ENCODE data around the gene ITK.

Gene ITK

DNA sequence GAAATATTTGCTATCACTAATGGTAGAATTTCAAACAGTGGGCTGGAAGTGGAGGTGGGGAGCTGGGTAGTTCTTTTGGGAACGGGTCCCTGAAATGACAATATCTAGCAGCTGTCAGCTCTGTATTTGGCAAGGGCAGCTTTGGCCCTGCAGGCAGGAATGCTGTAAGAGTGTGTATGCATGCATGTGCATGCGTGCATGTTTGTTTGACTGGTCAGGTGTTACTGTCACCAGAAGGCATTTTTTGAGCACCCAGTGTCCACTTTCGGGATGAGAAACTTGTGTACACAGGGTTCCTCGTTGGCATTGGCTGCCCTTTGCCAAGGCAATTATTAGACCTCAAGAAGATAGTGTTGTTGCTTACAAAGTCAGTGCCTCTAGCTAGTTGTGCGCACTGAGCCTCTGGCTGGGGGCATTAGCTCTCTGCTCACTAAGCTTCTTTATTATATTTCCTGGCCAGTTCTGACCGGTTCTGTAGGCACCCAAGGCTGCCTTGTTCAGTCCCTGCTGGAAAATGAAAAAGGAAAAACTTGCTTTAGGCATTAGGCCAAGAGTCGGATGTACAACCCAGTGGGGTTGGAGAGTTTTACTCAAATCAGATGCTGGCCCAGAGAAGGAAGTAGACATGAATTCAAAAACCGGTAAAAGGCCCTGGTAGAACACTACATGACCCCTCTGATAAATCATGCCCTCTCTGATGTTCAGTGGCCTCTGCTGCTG is 87.3 kb downstream of the ITK start:
- Mint-ChIP-seq H3K27me3 (no peaks in the 10 kb centered on the region), H3K4me1 (peaks cover 82% of the 10 kb centered on the region), H3K9me3 (no peaks in the 10 kb centered on the region), H3K4me3 (peak overlapping the region; percentile 93), H3K27ac (peak overlapping the region; percentile 96), H3K36me3 (peaks cover 43% of the 10 kb centered on the region)
- no peak for ATAC-seq

DNA sequence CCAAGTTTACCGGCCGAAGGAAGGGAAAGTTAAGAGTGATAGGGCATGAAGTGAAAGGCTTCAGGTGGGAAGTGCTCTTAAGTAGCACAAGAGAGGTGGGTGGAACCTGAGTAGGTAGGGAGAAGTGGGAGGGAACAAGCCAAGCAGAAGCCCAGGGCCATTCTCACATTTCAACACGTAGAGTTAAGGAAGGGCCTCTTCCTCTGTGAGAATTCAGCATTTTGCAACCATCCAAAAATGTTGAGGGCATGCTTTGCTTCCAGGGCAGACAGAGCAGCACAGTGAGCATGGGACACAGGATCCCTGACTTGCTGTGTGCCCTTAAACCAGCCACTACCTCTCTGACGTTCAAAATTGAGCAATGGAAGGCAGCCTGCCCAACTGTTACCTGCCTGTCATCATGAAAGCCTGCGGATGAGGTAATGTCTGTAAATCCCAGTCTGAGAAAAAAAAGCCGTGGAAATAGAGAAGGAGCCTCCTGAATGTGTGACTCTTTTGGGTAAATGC is 88.6 kb downstream of the ITK start:
- H3K4me3 Mint-ChIP-seq: peak overlapping the region; percentile 69
- peaks cover 83% of the 10 kb centered on the region for H3K4me1 Mint-ChIP-seq
- no peaks in the 10 kb centered on the region for H3K9me3 Mint-ChIP-seq
- peaks cover 54% of the 10 kb centered on the region for H3K36me3 Mint-ChIP-seq
- H3K27me3 Mint-ChIP-seq: no peaks in the 10 kb centered on the region
- H3K27ac Mint-ChIP-seq: peak overlapping the region; percentile 96
- no peak for ATAC-seq

DNA sequence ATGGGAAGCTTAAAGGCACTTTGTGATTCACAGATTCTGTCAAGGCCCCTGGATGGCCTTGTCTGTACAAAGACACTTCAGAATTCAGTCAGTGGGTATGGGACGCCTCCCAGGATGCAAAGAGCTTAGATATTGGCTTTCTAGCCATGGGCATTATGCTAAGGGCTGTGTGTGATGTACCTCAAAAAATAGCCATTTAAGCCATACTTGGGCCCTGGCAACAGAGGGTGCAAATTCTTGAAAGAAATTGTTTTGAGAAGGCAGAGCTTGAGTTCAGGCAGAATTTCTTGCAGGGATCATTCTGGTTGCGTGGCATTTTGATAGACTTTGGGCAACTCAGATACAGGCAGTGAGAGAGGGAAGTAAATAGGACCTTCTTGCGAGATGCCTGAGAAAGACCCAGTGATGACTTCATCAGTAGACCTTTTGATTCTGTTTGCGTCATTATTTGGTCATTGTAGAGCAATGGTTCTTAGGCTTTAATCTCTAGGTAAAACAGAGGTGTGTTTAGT is 89.2 kb downstream of the ITK start:
- Mint-ChIP-seq H3K4me1 (peaks cover 82% of the 10 kb centered on the region), H3K27me3 (no peaks in the 10 kb centered on the region), H3K9me3 (no peaks in the 10 kb centered on the region), H3K36me3 (peaks cover 54% of the 10 kb centered on the region), H3K27ac (peak overlapping the region; percentile 96), H3K4me3 (peak overlapping the region; percentile 69)
- ATAC-seq: no peak

DNA sequence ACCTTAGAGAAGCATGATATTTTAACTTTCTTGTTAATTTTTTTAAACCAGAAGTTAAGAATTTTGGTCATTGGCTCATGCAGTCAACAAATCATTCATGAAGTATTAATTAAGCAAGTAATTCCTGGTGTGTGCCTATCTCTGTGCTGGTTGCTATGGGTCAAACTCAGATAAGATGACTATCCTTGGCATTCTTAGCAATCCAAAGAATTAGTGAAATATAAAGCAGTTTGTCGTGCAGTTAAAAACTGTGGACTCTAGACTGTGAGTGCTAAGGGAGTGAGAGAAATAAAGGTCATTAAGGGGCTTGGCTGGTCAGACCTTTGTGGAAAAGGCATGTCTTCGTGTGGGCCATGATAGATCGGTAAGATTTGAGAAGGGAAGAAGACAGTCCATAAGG is 90.1 kb downstream of the ITK start:
- H3K4me1 Mint-ChIP-seq: peaks cover 75% of the 10 kb centered on the region
- H3K4me3 Mint-ChIP-seq: peak overlapping the region; percentile 69
- H3K9me3 Mint-ChIP-seq: no peaks in the 10 kb centered on the region
- H3K36me3 Mint-ChIP-seq: peaks cover 54% of the 10 kb centered on the region
- H3K27me3 Mint-ChIP-seq: no peaks in the 10 kb centered on the region
- ATAC-seq: no peak
- H3K27ac Mint-ChIP-seq: peak overlapping the region; percentile 96

DNA sequence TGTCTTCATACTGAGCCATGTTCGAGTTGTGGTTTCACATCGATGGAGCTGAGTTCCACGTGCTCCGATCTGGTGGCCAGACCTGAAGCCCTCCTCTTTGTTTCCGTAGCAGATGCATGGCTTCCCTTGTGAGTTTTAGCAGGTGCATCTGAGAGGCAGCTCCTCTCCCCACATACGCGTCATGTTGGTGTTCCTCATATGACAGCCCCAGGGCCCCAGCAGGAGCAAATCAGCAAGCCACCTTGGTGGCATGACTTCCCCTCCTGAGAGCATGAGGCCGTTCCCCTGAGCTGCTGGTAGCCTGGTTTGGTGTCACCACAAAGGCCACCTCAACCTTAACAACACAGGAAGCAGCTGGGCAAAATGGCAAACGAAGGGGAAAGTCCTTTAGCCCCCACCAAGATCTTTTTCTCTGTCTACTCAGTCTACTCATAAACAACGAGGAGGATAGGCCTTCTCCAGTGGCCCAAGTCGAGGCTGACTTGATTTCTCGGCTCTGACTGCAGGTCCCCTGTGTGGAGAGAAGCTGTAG is 91.2 kb downstream of the ITK start:
- ATAC-seq: peak; percentile 98
- Mint-ChIP-seq H3K27me3 (no peaks in the 10 kb centered on the region), H3K9me3 (no peaks in the 10 kb centered on the region), H3K36me3 (peaks cover 54% of the 10 kb centered on the region), H3K4me3 (peak overlapping the region; percentile 69), H3K27ac (peak overlapping the region; percentile 96), H3K4me1 (peaks cover 85% of the 10 kb centered on the region)

DNA sequence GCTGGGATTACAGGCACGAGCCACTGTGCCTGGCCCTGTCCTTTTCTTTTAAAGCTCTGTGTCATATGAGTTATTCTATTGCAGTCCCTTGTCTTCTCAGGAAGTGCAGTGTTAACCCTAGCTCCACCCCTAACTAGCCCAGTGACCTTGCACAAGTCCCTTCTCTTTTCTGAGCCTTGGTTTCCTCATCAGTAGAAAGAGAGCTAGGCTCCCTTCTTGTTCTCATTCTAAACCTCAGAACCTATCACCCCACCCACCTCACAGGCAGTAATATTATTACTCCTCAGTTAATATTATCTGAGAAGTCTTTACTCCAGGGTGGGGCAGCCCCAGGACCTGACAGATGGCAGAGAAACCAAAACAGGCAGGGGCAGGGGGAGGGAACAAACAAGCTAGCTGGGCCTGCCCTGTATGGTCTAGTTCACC is 92.5 kb downstream of the ITK start:
- H3K4me1 Mint-ChIP-seq: peaks cover 85% of the 10 kb centered on the region
- peak overlapping the region; percentile 96 for H3K27ac Mint-ChIP-seq
- no peaks in the 10 kb centered on the region for H3K27me3 Mint-ChIP-seq
- peak overlapping the region; percentile 72 for H3K4me3 Mint-ChIP-seq
- H3K36me3 Mint-ChIP-seq: peaks cover 55% of the 10 kb centered on the region
- no peaks in the 10 kb centered on the region for H3K9me3 Mint-ChIP-seq
- peak; percentile 53 for ATAC-seq

DNA sequence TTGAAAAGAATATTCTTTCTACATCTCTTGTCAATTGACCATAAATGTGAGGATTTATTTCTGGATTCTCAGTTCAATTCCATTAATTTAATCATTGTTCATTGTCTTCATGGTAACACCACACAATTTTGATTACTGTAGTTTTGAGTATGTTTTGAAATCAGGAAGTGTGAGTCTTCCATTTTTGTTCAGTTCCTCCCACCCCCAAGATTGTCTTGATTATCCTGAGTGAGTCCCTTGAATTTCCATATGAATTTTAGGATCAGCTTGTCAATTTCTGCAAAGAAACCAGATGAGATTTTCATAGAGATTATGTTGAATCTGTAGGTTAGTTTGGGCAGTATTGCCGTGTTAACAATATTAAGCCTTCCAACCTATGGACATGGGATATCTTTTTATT is 94.8 kb downstream of the ITK start:
- H3K36me3 Mint-ChIP-seq: peaks cover 34% of the 10 kb centered on the region

DNA sequence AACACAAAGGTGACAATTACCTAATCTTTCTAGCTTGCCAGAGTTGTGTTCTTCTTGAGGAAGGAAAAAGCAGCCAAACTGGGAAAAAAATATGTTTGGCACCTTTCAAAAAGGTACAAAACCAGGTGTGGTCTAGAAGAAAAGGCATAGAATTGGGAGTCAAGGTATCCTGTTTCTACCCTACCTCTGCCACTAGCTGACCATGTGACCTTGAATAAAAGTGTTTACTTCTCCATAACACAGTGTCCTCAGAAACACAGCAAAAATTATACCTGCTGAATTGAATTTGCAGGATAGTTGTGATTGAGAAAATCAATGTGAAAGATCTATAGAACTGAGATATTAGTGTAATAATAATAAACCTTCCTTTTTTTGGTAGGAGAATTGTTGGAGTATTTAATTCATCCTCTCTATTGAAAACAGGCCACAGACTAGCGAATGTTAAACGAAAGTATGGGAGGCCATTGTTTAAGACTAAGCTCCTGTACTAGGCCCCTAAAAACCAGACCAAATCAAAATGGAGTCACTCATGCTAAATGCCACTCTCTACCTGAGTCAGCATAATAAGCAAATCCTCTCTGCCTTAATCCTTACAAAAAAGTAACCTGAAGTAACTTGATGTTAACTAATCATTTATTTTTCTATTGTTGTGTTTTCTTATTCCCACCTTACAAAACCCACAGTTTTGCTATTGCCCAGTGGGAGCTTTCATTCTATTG is 97.8 kb downstream of the ITK start:
- peaks cover 75% of the 10 kb centered on the region for H3K4me1 Mint-ChIP-seq
- ATAC-seq: no peak
- no peak overlapping the region for H3K4me3 Mint-ChIP-seq
- peaks cover 31% of the 10 kb centered on the region for H3K36me3 Mint-ChIP-seq
- H3K27me3 Mint-ChIP-seq: no peaks in the 10 kb centered on the region
- H3K27ac Mint-ChIP-seq: no peak overlapping the region
- H3K9me3 Mint-ChIP-seq: no peaks in the 10 kb centered on the region

More for the DNA sequence above, 94.8 kb downstream of the ITK start:
- H3K27me3 Mint-ChIP-seq: no peaks in the 10 kb centered on the region
- no peak overlapping the region for H3K4me3 Mint-ChIP-seq
- H3K4me1 Mint-ChIP-seq: peaks cover 75% of the 10 kb centered on the region
- H3K27ac Mint-ChIP-seq: no peak overlapping the region
- ATAC-seq: no peak
- no peaks in the 10 kb centered on the region for H3K9me3 Mint-ChIP-seq

DNA sequence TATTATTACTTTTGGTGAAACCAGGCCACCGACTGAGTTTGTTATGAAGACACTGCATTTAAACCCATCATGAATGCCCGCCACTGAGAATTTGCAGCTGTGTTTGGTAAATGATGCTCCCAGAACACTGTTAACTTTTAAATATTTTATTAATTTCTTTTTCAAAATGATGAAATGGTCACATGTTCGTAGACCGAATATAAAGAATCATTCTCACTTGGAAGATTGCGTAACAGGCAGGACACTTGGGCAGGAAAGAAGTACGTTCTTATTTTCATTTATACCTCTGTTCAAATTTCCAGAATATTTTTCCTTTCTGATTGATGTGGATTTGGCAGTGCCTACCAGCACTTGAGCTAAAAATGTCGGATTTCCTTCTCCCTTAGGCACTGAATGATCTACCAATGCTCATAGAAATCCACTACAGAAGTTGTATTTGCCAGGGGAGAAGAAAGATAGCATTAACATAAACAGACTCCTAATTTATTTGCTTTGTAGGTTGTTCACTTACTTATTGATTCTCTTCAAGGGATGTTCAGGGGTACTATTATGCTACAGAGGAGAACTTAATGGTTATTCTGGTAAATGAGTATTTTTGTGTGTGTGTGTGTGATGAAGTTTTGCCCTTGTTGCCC is 99.1 kb downstream of the ITK start:
- Mint-ChIP-seq H3K36me3 (peaks cover 26% of the 10 kb centered on the region), H3K27ac (peak overlapping the region; percentile 25), H3K4me3 (no peak overlapping the region), H3K9me3 (no peaks in the 10 kb centered on the region), H3K27me3 (no peaks in the 10 kb centered on the region), H3K4me1 (peaks cover 77% of the 10 kb centered on the region)
- no peak for ATAC-seq

DNA sequence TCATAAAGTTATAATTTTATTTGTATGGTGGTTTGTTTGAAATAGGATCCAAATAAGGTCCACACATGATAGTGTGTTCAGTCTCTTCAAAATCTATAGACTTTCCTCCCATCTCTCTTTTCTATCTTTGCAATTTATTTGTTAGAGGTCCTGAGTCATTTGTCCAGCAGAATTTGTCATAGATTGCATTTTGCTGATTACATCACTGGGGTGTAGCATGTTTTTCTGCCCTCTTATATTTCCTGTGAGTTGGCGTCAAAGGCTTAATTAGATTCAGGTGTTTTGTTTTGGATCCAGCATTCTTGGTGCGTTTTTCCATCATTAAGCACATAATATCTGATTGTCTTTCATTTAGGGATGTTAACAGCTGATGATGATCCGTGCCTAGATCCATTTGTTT is 100.3 kb downstream of the ITK start:
- H3K27me3 Mint-ChIP-seq: no peaks in the 10 kb centered on the region
- no peaks in the 10 kb centered on the region for H3K9me3 Mint-ChIP-seq
- H3K4me1 Mint-ChIP-seq: peaks cover 84% of the 10 kb centered on the region
- peaks cover 35% of the 10 kb centered on the region for H3K36me3 Mint-ChIP-seq
- peak overlapping the region; percentile 25 for H3K27ac Mint-ChIP-seq
- no peak overlapping the region for H3K4me3 Mint-ChIP-seq
- no peak for ATAC-seq

DNA sequence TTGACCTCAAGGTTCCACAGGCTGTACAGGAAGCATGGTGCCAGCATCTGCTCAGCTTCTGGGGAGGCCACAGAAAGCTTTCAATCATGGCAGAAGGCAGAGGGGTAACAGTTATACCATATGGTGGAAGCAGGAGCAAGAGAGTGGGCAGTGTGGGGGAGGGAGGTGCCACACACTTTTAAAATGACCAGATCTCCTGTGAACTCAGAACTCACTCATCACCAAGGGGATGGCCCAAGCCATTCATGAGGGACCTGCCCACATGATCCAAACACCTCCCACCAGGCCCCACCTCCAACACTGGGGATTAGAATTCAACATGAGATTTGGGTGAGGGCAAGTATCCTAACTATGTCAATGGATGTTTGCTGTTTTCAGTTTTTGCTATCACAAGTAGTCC is 101.5 kb downstream of the ITK start:
- Mint-ChIP-seq H3K4me1 (peaks cover 72% of the 10 kb centered on the region), H3K9me3 (no peaks in the 10 kb centered on the region), H3K4me3 (no peak overlapping the region), H3K36me3 (peaks cover 40% of the 10 kb centered on the region), H3K27ac (peak overlapping the region; percentile 25), H3K27me3 (no peaks in the 10 kb centered on the region)
- ATAC-seq: no peak

DNA sequence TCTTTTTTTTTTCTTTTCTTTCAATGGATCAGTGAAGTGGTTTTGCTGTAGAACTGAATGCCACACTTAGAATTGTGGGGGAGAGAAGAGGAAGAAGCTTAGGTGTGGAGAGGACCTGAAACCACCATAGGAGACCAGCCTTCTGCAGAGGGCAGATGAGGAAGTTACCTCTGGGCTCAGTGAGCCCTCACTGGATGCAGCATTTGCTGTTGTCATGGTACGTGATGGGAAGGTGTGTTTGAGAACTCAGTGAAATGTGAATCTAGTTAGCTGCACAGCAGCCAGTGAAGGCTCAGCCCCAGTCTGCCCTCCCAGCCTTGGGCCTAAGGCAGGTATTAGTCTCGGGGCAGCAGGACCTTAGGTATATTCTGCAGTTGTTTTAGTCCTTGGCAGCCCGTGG is 102.8 kb downstream of the ITK start:
- Mint-ChIP-seq H3K27me3 (no peaks in the 10 kb centered on the region), H3K4me1 (peaks cover 62% of the 10 kb centered on the region), H3K27ac (peak overlapping the region; percentile 25), H3K4me3 (peak overlapping the region; percentile 10), H3K9me3 (no peaks in the 10 kb centered on the region), H3K36me3 (peaks cover 49% of the 10 kb centered on the region)
- peak; percentile 100 for ATAC-seq

DNA sequence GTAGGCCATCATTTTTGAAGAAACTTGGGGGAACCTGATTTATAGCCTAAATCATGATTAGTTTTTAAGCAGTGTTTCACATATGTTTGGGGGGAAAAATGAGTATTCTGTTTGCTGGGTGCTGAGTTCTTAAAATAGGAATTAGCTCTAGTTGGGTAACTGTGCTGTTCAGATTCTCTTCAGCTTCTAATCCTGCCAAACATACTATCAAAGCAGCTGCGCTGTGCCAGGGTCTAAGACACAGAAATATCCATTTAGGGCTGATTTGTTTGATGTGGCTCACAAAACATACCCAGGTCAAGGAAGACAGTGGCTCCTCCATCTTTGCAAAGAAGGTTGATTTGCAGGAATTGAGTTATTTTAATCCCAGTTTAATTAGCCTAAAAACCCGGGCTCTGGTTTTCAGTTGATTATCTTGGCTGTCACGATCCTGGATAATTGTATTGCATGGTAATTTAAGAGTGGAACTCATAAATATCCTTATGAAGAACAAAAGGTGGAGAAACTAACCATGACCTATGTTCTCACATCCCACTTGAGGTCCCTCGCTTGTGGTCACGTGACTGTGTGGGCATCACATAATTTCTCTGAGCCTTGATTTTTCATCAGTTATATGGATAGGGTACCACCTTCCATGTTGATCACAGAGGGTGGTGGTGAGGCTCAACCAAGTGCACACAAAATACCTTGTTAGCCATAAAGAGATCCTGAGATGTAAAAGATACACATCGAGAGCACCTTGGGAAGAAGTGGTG is 104.0 kb downstream of the ITK start:
- Mint-ChIP-seq H3K36me3 (peaks cover 60% of the 10 kb centered on the region), H3K27ac (peak overlapping the region; percentile 25), H3K4me1 (peaks cover 61% of the 10 kb centered on the region), H3K4me3 (no peak overlapping the region), H3K27me3 (no peaks in the 10 kb centered on the region), H3K9me3 (no peaks in the 10 kb centered on the region)
- no peak for ATAC-seq

DNA sequence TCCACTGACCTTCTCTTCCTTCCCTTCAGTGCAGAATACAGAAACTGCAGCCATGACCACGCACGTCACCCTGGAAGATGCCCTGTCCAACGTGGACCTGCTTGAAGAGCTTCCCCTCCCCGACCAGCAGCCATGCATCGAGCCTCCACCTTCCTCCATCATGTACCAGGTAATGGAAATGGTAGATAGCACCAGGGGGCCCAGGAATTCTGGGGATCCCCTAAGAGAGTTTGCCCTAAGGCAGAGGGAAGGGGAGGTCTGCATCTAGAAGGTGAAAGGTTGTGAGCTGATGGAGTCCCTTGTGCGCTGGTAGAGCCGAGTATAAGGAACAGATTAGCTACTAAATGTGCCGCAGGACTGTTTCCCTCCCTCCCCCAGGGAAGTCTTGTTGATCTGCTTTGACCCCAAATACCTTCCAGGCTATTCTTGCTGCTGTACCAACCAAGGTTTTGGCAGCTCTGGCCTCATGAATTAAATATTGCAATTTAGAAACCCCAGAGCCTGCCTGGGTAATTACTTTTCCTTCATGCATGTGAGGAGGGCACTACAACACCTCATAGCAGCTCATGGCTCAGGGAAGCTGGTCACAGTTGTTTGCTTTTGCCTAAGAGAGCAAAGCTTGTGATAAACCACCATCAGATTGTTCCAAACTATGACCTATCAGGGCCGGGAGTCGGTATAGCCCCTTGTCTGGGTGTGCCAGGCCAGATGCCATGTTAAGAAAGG is 104.8 kb downstream of the ITK start:
- Mint-ChIP-seq H3K36me3 (peaks cover 68% of the 10 kb centered on the region), H3K9me3 (peaks cover 2% of the 10 kb centered on the region)

More for the DNA sequence above, 104.8 kb downstream of the ITK start:
- Mint-ChIP-seq H3K27ac (peak overlapping the region; percentile 19), H3K27me3 (no peaks in the 10 kb centered on the region), H3K4me1 (peaks cover 61% of the 10 kb centered on the region), H3K4me3 (no peak overlapping the region)
- ATAC-seq: no peak
